ENCODE measurements around the gene TNS4.

- TF ChIP-seq YY1 (IDR thresholded peaks at IDR 0.05; ENCODE audit: extremely low read depth, insufficient replicate concordance, low read depth, low read length) (no peak), EZH2phosphoT487 (IDR thresholded peaks at IDR 0.05; ENCODE audit: borderline replicate concordance) (no peak), RAD21 (IDR thresholded peaks at IDR 0.05; ENCODE audit: low read depth) (no peak), ZNF274 (IDR thresholded peaks at IDR 0.05; ENCODE audit: low read depth, low read length) (no peak), CBX3 (IDR thresholded peaks at IDR 0.05; ENCODE audit: low read depth) (no peak)
- TF ChIP-seq, protein P1, sequence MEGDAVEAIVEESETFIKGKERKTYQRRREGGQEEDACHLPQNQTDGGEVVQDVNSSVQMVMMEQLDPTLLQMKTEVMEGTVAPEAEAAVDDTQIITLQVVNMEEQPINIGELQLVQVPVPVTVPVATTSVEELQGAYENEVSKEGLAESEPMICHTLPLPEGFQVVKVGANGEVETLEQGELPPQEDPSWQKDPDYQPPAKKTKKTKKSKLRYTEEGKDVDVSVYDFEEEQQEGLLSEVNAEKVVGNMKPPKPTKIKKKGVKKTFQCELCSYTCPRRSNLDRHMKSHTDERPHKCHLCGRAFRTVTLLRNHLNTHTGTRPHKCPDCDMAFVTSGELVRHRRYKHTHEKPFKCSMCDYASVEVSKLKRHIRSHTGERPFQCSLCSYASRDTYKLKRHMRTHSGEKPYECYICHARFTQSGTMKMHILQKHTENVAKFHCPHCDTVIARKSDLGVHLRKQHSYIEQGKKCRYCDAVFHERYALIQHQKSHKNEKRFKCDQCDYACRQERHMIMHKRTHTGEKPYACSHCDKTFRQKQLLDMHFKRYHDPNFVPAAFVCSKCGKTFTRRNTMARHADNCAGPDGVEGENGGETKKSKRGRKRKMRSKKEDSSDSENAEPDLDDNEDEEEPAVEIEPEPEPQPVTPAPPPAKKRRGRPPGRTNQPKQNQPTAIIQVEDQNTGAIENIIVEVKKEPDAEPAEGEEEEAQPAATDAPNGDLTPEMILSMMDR (IDR thresholded peaks at IDR 0.05 in 2 of 3, conservative IDR thresholded peaks at IDR 0.05 in 1 of 3; ENCODE audit: borderline replicate concordance in 1 of 3, insufficient read depth in 1 of 3, low read depth in 2 of 3, low read length in 2 of 3) = no peak
Observed at GRCh38 chr17:40460968-40461731, 40.3 kb downstream of the TNS4 start.
